HEK293 (cell line): ENCODE measurements around the gene ITGAX.

Source experiments
- HIC1 ChIP-seq: fragments of 450-650 bp; formaldehyde crosslinking; IDR thresholded peaks from 2 replicates; pipeline ENCODE4 v1.5.1; 2016; ENCODE audit warnings: missing biosample characterization, missing genetic modification characterization
- KLF1 ChIP-seq: fragments of 450-650 bp; formaldehyde crosslinking; IDR thresholded peaks from 2 replicates; pipeline ENCODE4 v1.5.1; 2016; ENCODE audit warnings: missing biosample characterization, missing genetic modification characterization
- MEIS1 ChIP-seq: sonication (generic); formaldehyde crosslinking; IDR thresholded peaks from 2 replicates; pipeline ENCODE4 v1.8.1; 2022; ENCODE audit warnings: missing genetic modification reagents, mild to moderate bottlenecking, borderline replicate concordance
- PATZ1 ChIP-seq: fragments of 450-650 bp; formaldehyde crosslinking; IDR thresholded peaks from 2 replicates; pipeline ENCODE4 v1.5.1; 2016; ENCODE audit warnings: missing biosample characterization, missing genetic modification characterization
- SP2 ChIP-seq: fragments of 450-650 bp; formaldehyde crosslinking; IDR thresholded peaks from 2 replicates; pipeline ENCODE4 v1.5.1; 2016; ENCODE audit warnings: missing biosample characterization, missing genetic modification characterization
- ZNF175 ChIP-seq: fragments of 450-650 bp; formaldehyde crosslinking; IDR thresholded peaks from 2 replicates; pipeline ENCODE4 v1.5.1; 2016; ENCODE audit warnings: missing biosample characterization, missing genetic modification characterization
- ZNF580 ChIP-seq: fragments of 450-650 bp; formaldehyde crosslinking; IDR thresholded peaks from 2 replicates; pipeline ENCODE4 v1.5.1; 2016; ENCODE audit warnings: missing biosample characterization, missing genetic modification characterization
- ZNF658 ChIP-seq: fragments of 450-650 bp; formaldehyde crosslinking; IDR thresholded peaks from 2 replicates; pipeline ENCODE4; 2016; ENCODE audit warnings: missing biosample characterization, missing genetic modification characterization

GRCh38 chr16:31352376-31353115 lies 2.4 kb upstream of the ITGAX start:
- TF ChIP-seq ZNF175 (tag by site-specific recombination) (no peak), MEIS1 (CRISPR knock-in tag) (no peak), HIC1 (tag by site-specific recombination) (no peak), PATZ1 (tag by site-specific recombination) (no peak), ZNF658 (no peak), SP2 (tag by site-specific recombination) (no peak), KLF1 (tag by site-specific recombination) (no peak), ZNF580 (tag by site-specific recombination) (no peak)
